Superior temporal gyrus (tissue), 1 donor: ENCODE measurements around the gene PPP1R11.
"Not testable (repeated sequence)": the region's sequence is repeated elsewhere in the genome, so short reads cannot be mapped to it uniquely, and the experiment has no call there.

Experiments
- DNase-seq: peaks from one replicate; pipeline ENCODE4 v3.0.0-alpha.2; 2016; ENCODE audit errors: extremely low spot score

The PPP1R11 gene

GRCh38 chr6:30097902-30098768 lies 31.1 kb downstream of the PPP1R11 start:
- no peak for DNase-seq

GRCh38 chr6:30100154-30100553 lies 33.2 kb downstream of the PPP1R11 start:
- DNase-seq, result no peak

- no peak for DNase-seq
Measured at GRCh38 chr6:30100585-30101443, 33.8 kb downstream of the PPP1R11 start.

GRCh38 chr6:30101444-30102413 lies 34.7 kb downstream of the PPP1R11 start:
- peak; percentile 87 for DNase-seq

GRCh38 chr6:30102414-30102969 lies 35.5 kb downstream of the PPP1R11 start:
- peak; percentile 19 for DNase-seq

- peak; percentile 94 for DNase-seq
Measured at GRCh38 chr6:30102970-30103871, 36.2 kb downstream of the PPP1R11 start.

GRCh38 chr6:30103872-30104179 lies 36.8 kb downstream of the PPP1R11 start:
- no peak for DNase-seq

GRCh38 chr6:30104661-30105060 lies 37.7 kb downstream of the PPP1R11 start:
- DNase-seq, result no peak

GRCh38 chr6:30111266-30111856 lies 44.4 kb downstream of the PPP1R11 start:
- no peak for DNase-seq

GRCh38 chr6:30112402-30112994 lies 45.5 kb downstream of the PPP1R11 start:
- no peak for DNase-seq

- no peak for DNase-seq
Measured at GRCh38 chr6:30113003-30113759, 46.2 kb downstream of the PPP1R11 start, which contains the start of gene TRIM31. Gene TRIM31 (minus strand): TSS chr6:30113090. CDS start chr6:30112805, 285 bp downstream.

- DNase-seq, result no peak
Measured at GRCh38 chr6:30113841-30114240, 46.8 kb downstream of the PPP1R11 start.

GRCh38 chr6:30116724-30117123 lies 49.7 kb downstream of the PPP1R11 start:
- DNase-seq, result no peak

GRCh38 chr6:30118691-30119090 lies 51.7 kb downstream of the PPP1R11 start:
- DNase-seq, result not testable (repeated sequence)
